Mammary epithelial cell (primary cell): ENCODE data around the gene ABCA4.

Source experiments
- CTCF ChIP-seq, 2 donors: IDR thresholded peaks in 1 of 2; conservative IDR thresholded peaks in 1 of 2; 2 replicates each; pipeline ENCODE4 v1.5.1; 2011 to 2012; ENCODE audit warnings: inconsistent platforms in 2 of 2, low read length in 2 of 2, mild to moderate bottlenecking in 2 of 2, control low read depth in 1 of 2, low read depth in 1 of 2; ENCODE audit not compliant: insufficient read depth in 1 of 2; ENCODE audit errors: extremely low read depth in 1 of 2
- EZH2 ChIP-seq: IDR thresholded peaks from 2 replicates; pipeline ENCODE4 v1.6.1; 2012; ENCODE audit warnings: low read length, inconsistent platforms, borderline replicate concordance

GRCh38 chr1:94154989-94155388, 34.0 kb upstream of the ABCA4 start:
- no peak for TF ChIP-seq CTCF (conservative IDR thresholded peaks at IDR 0.05 in 1 of 2, IDR thresholded peaks at IDR 0.05 in 1 of 2; ENCODE audit: extremely low read depth in 1 of 2, insufficient read depth in 1 of 2, low read depth in 1 of 2, low read length in 2 of 2)
- no peak for TF ChIP-seq EZH2
